Neural cell (in vitro differentiated cells): ENCODE data around the gene USP36.

Source experiments
- EP300 ChIP-seq: fragments of 450-650 bp; conservative IDR thresholded peaks from 2 replicates; pipeline ENCODE4 v1.6.1; 2014; ENCODE audit warnings: antibody characterized with exemption, mild to moderate bottlenecking, moderate library complexity; ENCODE audit not compliant: poor library complexity, severe bottlenecking
- EZH2 ChIP-seq: fragments of 200-600, 300-800 bp; shearing (Covaris generic), sonication (generic); IDR thresholded peaks from 2 replicates; pipeline ENCODE4 v1.6.1; 2014; ENCODE audit warnings: antibody characterized with exemption, low read length, borderline replicate concordance, mild to moderate bottlenecking; ENCODE audit not compliant: insufficient read depth, poor library complexity, severe bottlenecking
- MXI1 ChIP-seq: fragments of 450-650 bp; conservative IDR thresholded peaks from 2 replicates; pipeline ENCODE4 v1.6.1; 2014; ENCODE audit warnings: antibody characterized with exemption, mild to moderate bottlenecking; ENCODE audit not compliant: poor library complexity, severe bottlenecking
- POLR2AphosphoS5 ChIP-seq: IDR thresholded peaks from 2 replicates; pipeline ENCODE4 v1.6.1; 2012
- RAD21 ChIP-seq: fragments of 450-650 bp; conservative IDR thresholded peaks from 2 replicates; pipeline ENCODE4 v1.6.1; 2014; ENCODE audit warnings: antibody characterized with exemption, mild to moderate bottlenecking, moderate library complexity
- TF ChIP-seq, protein P1 (sequence below): fragments of 450-650 bp; IDR thresholded peaks from 2 replicates; pipeline ENCODE4 v1.5.1; 2014; ENCODE audit warnings: antibody characterized with exemption, mild to moderate bottlenecking, moderate library complexity; ENCODE audit not compliant: poor library complexity, severe bottlenecking

DNA sequence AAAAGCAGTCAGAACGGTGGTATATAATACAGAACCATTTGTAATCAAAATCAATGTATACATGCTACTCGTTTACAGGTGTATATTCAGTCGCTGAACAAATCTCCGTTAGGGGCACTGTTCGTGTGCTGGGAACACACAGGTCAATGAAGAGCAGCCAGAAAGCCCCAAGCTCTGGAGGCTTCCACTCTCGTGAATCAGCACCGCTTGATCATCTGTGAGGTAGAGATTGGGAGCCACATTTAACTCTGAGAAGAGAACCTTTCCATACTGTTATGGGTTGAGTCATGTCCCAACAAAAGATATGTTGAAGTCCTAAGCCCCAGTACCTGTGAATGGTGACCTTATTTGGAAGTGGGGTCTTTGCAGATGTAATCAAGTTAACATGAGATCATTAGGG, 53.2 kb downstream of the USP36 start:
- no peak for TF ChIP-seq EZH2
- TF ChIP-seq, protein P1, sequence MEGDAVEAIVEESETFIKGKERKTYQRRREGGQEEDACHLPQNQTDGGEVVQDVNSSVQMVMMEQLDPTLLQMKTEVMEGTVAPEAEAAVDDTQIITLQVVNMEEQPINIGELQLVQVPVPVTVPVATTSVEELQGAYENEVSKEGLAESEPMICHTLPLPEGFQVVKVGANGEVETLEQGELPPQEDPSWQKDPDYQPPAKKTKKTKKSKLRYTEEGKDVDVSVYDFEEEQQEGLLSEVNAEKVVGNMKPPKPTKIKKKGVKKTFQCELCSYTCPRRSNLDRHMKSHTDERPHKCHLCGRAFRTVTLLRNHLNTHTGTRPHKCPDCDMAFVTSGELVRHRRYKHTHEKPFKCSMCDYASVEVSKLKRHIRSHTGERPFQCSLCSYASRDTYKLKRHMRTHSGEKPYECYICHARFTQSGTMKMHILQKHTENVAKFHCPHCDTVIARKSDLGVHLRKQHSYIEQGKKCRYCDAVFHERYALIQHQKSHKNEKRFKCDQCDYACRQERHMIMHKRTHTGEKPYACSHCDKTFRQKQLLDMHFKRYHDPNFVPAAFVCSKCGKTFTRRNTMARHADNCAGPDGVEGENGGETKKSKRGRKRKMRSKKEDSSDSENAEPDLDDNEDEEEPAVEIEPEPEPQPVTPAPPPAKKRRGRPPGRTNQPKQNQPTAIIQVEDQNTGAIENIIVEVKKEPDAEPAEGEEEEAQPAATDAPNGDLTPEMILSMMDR = no peak
- TF ChIP-seq EP300 = no peak
- TF ChIP-seq POLR2AphosphoS5 = no peak
- no peak for TF ChIP-seq MXI1
- TF ChIP-seq RAD21 = no peak
